ENCODE data around the gene BBS4.

The BBS4 gene

GRCh38 chr15:72735111-72735510 lies 49.1 kb downstream of the BBS4 start:
- DNase-seq (ENCODE audit: low spot score): no peak
- Histone ChIP-seq H3K27ac (no peak overlapping the region), H3K4me3 (no peak overlapping the region)
- TF ChIP-seq CTCF (IDR thresholded peaks at IDR 0.05): no peak

- no peak for DNase-seq (ENCODE audit: low spot score)
- Histone ChIP-seq H3K27ac (no peak overlapping the region), H3K4me3 (no peak overlapping the region)
- no peak for TF ChIP-seq CTCF (IDR thresholded peaks at IDR 0.05)
Measured at GRCh38 chr15:72737061-72737460, 51.1 kb downstream of the BBS4 start.

GRCh38 chr15:72737723-72738122 lies 51.7 kb downstream of the BBS4 start:
- no peak overlapping the region for H3K4me3 ChIP-seq
- DNase-seq (ENCODE audit: low spot score): no peak
- H3K27ac ChIP-seq: no peak overlapping the region
- TF ChIP-seq CTCF (IDR thresholded peaks at IDR 0.05): no peak

GRCh38 chr15:72740219-72740618 lies 54.2 kb downstream of the BBS4 start:
- no peak for TF ChIP-seq CTCF (IDR thresholded peaks at IDR 0.05)
- Histone ChIP-seq H3K27ac (no peak overlapping the region), H3K4me3 (no peak overlapping the region)
- no peak for DNase-seq (ENCODE audit: low spot score)

- no peak for TF ChIP-seq CTCF (IDR thresholded peaks at IDR 0.05)
- Histone ChIP-seq H3K27ac (no peak overlapping the region), H3K4me3 (no peak overlapping the region)
- DNase-seq (ENCODE audit: low spot score): no peak
Measured at GRCh38 chr15:72749700-72750099, 63.7 kb downstream of the BBS4 start.

- Histone ChIP-seq H3K4me3 (no peak overlapping the region), H3K27ac (no peak overlapping the region)
- no peak for DNase-seq (ENCODE audit: low spot score)
- TF ChIP-seq CTCF (IDR thresholded peaks at IDR 0.05): no peak
Measured at GRCh38 chr15:72751751-72752455, 65.9 kb downstream of the BBS4 start.

- H3K4me3 ChIP-seq: no peak overlapping the region
- TF ChIP-seq CTCF (IDR thresholded peaks at IDR 0.05): no peak
- H3K27ac ChIP-seq: no peak overlapping the region
- no peak for DNase-seq (ENCODE audit: low spot score)
Measured at GRCh38 chr15:72754096-72754495, 68.1 kb downstream of the BBS4 start.
